ENCODE data around the gene KIAA1958.

Gene KIAA1958

DNA sequence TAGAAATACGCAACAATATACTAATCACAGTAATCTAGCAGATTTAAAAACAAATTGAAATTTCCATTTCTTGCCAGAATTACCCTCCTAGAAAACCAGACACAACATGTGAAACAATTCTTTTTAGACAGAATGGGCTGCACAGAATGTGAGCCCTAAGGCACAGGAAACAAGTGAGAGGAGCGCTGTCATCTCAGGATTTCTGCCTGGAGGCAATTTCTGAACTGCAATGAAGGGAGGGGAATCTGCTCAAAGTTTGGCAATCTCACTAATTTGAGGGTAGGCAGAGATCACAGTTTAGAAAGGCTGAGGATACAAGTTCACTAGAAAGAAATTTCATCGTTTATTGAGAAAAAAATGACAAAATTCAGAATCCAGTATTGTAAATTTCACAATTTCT is 161.0 kb downstream of the KIAA1958 start:
- Histone ChIP-seq H3K4me3 (ENCODE audit: low read length) (no peak overlapping the region), H4K20me1 (ENCODE audit: insufficient read depth, low read length) (no peaks in the 10 kb centered on the region), H3K4me1 (ENCODE audit: low read length) (no peaks in the 10 kb centered on the region), H2AFZ (ENCODE audit: low read depth, low read length) (no peak overlapping the region), H3K4me2 (ENCODE audit: low read length) (no peak overlapping the region), H3K27me3 (ENCODE audit: low read depth, low read length) (no peaks in the 10 kb centered on the region), H3K79me2 (ENCODE audit: low read length) (no peaks in the 10 kb centered on the region), H3K9me3 (ENCODE audit: insufficient read depth, low read length) (peaks cover 3% of the 10 kb centered on the region; the same call in 1 of the 2 replicates), H3K36me3 (replicated peaks; ENCODE audit: low read depth, low read length) (peaks cover 23% of the 10 kb centered on the region), H3K9ac (ENCODE audit: low read length) (no peak overlapping the region), H3K27ac (ENCODE audit: low read length) (no peak overlapping the region)
- no peak for TF ChIP-seq CTCF (IDR thresholded peaks at IDR 0.05; ENCODE audit: low read depth, low read length)
- no peak for TF ChIP-seq EZH2phosphoT487 (IDR thresholded peaks at IDR 0.05; ENCODE audit: low read depth)

DNA sequence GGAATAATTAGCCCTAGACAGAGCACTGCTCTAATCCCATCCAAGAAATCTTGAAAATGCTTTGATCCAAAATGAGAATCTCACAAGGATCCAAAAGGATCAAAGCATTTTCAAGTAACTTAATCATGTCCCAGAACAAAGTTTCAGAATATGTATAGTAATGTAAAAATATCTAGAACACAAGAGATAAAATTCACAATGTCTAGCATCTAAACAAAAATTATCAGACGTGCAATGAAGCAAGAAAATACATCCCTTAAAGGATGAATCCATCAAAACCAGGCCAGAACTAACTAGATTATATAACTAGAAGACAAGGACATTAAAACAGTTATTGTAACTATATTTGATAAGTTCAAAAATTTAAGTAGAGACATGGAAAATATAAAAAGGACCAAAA is 162.0 kb downstream of the KIAA1958 start:
- TF ChIP-seq CTCF (IDR thresholded peaks at IDR 0.05; ENCODE audit: low read depth, low read length) (no peak), EZH2phosphoT487 (IDR thresholded peaks at IDR 0.05; ENCODE audit: low read depth) (no peak)
- Histone ChIP-seq H3K4me1 (ENCODE audit: low read length) (no peaks in the 10 kb centered on the region), H3K79me2 (ENCODE audit: low read length) (no peaks in the 10 kb centered on the region), H3K36me3 (replicated peaks; ENCODE audit: low read depth, low read length) (peaks cover 23% of the 10 kb centered on the region), H2AFZ (ENCODE audit: low read depth, low read length) (no peak overlapping the region), H3K4me3 (ENCODE audit: low read length) (no peak overlapping the region), H3K27ac (ENCODE audit: low read length) (no peak overlapping the region), H3K4me2 (ENCODE audit: low read length) (no peak overlapping the region), H3K9ac (ENCODE audit: low read length) (no peak overlapping the region), H4K20me1 (ENCODE audit: insufficient read depth, low read length) (no peaks in the 10 kb centered on the region), H3K9me3 (ENCODE audit: insufficient read depth, low read length) (peaks cover 3% of the 10 kb centered on the region; the same call in 1 of the 2 replicates), H3K27me3 (ENCODE audit: low read depth, low read length) (no peaks in the 10 kb centered on the region)

- no peak overlapping the region for H2AFZ ChIP-seq (ENCODE audit: low read depth, low read length)
- no peaks in the 10 kb centered on the region for H3K36me3 ChIP-seq (replicated peaks; ENCODE audit: low read depth, low read length)
- no peaks in the 10 kb centered on the region for H3K27me3 ChIP-seq (ENCODE audit: low read depth, low read length)
- no peaks in the 10 kb centered on the region for H3K9me3 ChIP-seq (ENCODE audit: insufficient read depth, low read length)
- no peaks in the 10 kb centered on the region for H4K20me1 ChIP-seq (ENCODE audit: insufficient read depth, low read length)
- no peaks in the 10 kb centered on the region for H3K79me2 ChIP-seq (ENCODE audit: low read length)
- H3K4me3 ChIP-seq (ENCODE audit: low read length), result no peak overlapping the region
- H3K9ac ChIP-seq (ENCODE audit: low read length), result no peak overlapping the region
- TF ChIP-seq CTCF (IDR thresholded peaks at IDR 0.05; ENCODE audit: low read depth, low read length), result no peak
- no peak for TF ChIP-seq EZH2phosphoT487 (IDR thresholded peaks at IDR 0.05; ENCODE audit: low read depth)
- H3K27ac ChIP-seq (ENCODE audit: low read length), result no peak overlapping the region
- H3K4me2 ChIP-seq (ENCODE audit: low read length), result no peak overlapping the region
- no peaks in the 10 kb centered on the region for H3K4me1 ChIP-seq (ENCODE audit: low read length)
Observed at GRCh38 chr9:112654282-112654681, 167.7 kb downstream of the KIAA1958 start.

- H3K4me1 ChIP-seq (ENCODE audit: low read length), result no peaks in the 10 kb centered on the region
- no peaks in the 10 kb centered on the region for H3K9me3 ChIP-seq (ENCODE audit: insufficient read depth, low read length)
- no peaks in the 10 kb centered on the region for H3K79me2 ChIP-seq (ENCODE audit: low read length)
- H3K27ac ChIP-seq (ENCODE audit: low read length), result no peak overlapping the region
- TF ChIP-seq CTCF (IDR thresholded peaks at IDR 0.05; ENCODE audit: low read depth, low read length), result no peak
- TF ChIP-seq EZH2phosphoT487 (IDR thresholded peaks at IDR 0.05; ENCODE audit: low read depth), result no peak
- no peaks in the 10 kb centered on the region for H4K20me1 ChIP-seq (ENCODE audit: insufficient read depth, low read length)
- no peak overlapping the region for H3K4me2 ChIP-seq (ENCODE audit: low read length)
- no peak overlapping the region for H3K9ac ChIP-seq (ENCODE audit: low read length)
- H2AFZ ChIP-seq (ENCODE audit: low read depth, low read length), result no peak overlapping the region
- H3K36me3 ChIP-seq (replicated peaks; ENCODE audit: low read depth, low read length), result no peaks in the 10 kb centered on the region
- no peak overlapping the region for H3K4me3 ChIP-seq (ENCODE audit: low read length)
- H3K27me3 ChIP-seq (ENCODE audit: low read depth, low read length), result no peaks in the 10 kb centered on the region
Observed at GRCh38 chr9:112655668-112656067, 169.0 kb downstream of the KIAA1958 start.

Measured in OCI-LY3 (cell line).